K562 (cell line): ENCODE data around the gene ST6GALNAC6. TPM values are rescaled to one million over a fixed set of nuclear protein-coding genes. Genes with fewer than 3 reads are reported as not detected.

Source experiments
- ATF6 ChIP-seq: sonication (generic); formaldehyde crosslinking; IDR thresholded peaks from 2 replicates; pipeline ENCODE4 v1.4.0; 2020; ENCODE audit warnings: mild to moderate bottlenecking, missing genetic modification reagents
- CHD2 ChIP-seq: IDR thresholded peaks from 2 replicates; pipeline ENCODE4 v1.6.1; 2011; ENCODE audit warnings: low read depth, low read length
- E2F6 ChIP-seq, 2 experiments: IDR thresholded peaks; 2 replicates each; pipeline ENCODE4 v1.6.1; 2011; ENCODE audit warnings: borderline replicate concordance in 1 of 2, control low read depth in 1 of 2, low read depth in 1 of 2, low read length in 1 of 2, mild to moderate bottlenecking in 1 of 2, mixed read lengths in 1 of 2, moderate library complexity in 1 of 2; ENCODE audit not compliant: insufficient read depth in 1 of 2, insufficient read length in 1 of 2, poor library complexity in 1 of 2, severe bottlenecking in 1 of 2; ENCODE audit errors: extremely low read depth in 1 of 2
- FOS ChIP-seq: IDR thresholded peaks from 3 replicates; pipeline ENCODE4 v1.6.1; 2011; ENCODE audit not compliant: insufficient read length; ENCODE audit errors: extremely low read depth
- HDAC1 ChIP-seq, 2 experiments: fragments of 450-650 bp; IDR thresholded peaks; 2 replicates each; pipeline ENCODE4 v1.6.1; 2016 to 2017; ENCODE audit warnings: inconsistent platforms in 1 of 2, mild to moderate bottlenecking in 1 of 2, moderate library complexity in 1 of 2
- JUN ChIP-seq, 2 experiments: sonication (generic) in 1 of 2; formaldehyde crosslinking in 1 of 2; IDR thresholded peaks; 2 replicates each; pipeline versions ENCODE4 v1.6.1 to v1.8.0; 2012 to 2022; ENCODE audit warnings: borderline replicate concordance in 2 of 2, mild to moderate bottlenecking in 2 of 2, improper control_type of control experiment in 1 of 2, low read depth in 1 of 2, low read length in 1 of 2, missing genetic modification reagents in 1 of 2
- KDM2B ChIP-seq: fragments of 250-450 bp; sonication (Bioruptor Pico); IDR thresholded peaks from 2 replicates; pipeline ENCODE4 v1.8.0; 2021; ENCODE audit warnings: mild to moderate bottlenecking, moderate library complexity
- KLF10 ChIP-seq: fragments of 250-450 bp; sonication (Bioruptor Pico); IDR thresholded peaks from 2 replicates; pipeline ENCODE4 v1.6.1; 2021; ENCODE audit warnings: matching md5 sums
- MBD2 ChIP-seq: sonication (generic); IDR thresholded peaks from 2 replicates; pipeline ENCODE4 v1.6.1; 2016; ENCODE audit warnings: low read depth, borderline replicate concordance
- NR1H2 ChIP-seq: sonication (generic); formaldehyde crosslinking; IDR thresholded peaks from 2 replicates; pipeline ENCODE4 v1.4.0; 2020; ENCODE audit warnings: mild to moderate bottlenecking, missing genetic modification reagents
- PATZ1 ChIP-seq: fragments of 250-450 bp; sonication (Bioruptor Pico); IDR thresholded peaks from 2 replicates; pipeline ENCODE4 v1.5.0; 2020; ENCODE audit warnings: mild to moderate bottlenecking, borderline replicate concordance
- RBFOX2 ChIP-seq: fragments of 200-400 bp; formaldehyde crosslinking; IDR thresholded peaks from 2 replicates; pipeline ENCODE4 v1.6.1; 2017; ENCODE audit warnings: low read depth, mild to moderate bottlenecking, low read length, moderate library complexity
- RBM14 ChIP-seq: fragments of 200-400 bp; formaldehyde crosslinking; IDR thresholded peaks from 2 replicates; pipeline ENCODE4 v1.6.1; 2018; ENCODE audit warnings: low read depth, mild to moderate bottlenecking, low read length, moderate library complexity, borderline replicate concordance; ENCODE audit not compliant: insufficient read depth
- RFX7 ChIP-seq: fragments of 250-450 bp; sonication (Bioruptor Pico); IDR thresholded peaks from 2 replicates; pipeline ENCODE4 v1.5.1; 2021; ENCODE audit warnings: mild to moderate bottlenecking
- THRB ChIP-seq: fragments of 450-650 bp; formaldehyde crosslinking; conservative IDR thresholded peaks from 2 replicates; pipeline ENCODE4 v1.4.0; 2022; ENCODE audit warnings: mild to moderate bottlenecking, missing genetic modification characterization
- YY1 ChIP-seq, 3 experiments: IDR thresholded peaks; 2 replicates each; pipeline ENCODE4 v1.6.1; 2011; ENCODE audit warnings: low read length in 2 of 3, mild to moderate bottlenecking in 2 of 3, moderate library complexity in 2 of 3, borderline replicate concordance in 1 of 3, control low read depth in 1 of 3, low read depth in 1 of 3; ENCODE audit not compliant: insufficient read depth in 3 of 3, insufficient replicate concordance in 2 of 3, control insufficient read depth in 1 of 3, insufficient read length in 1 of 3; ENCODE audit errors: extremely low read depth in 1 of 3
- ZNF174 ChIP-seq: fragments of 250-450 bp; sonication (Bioruptor Pico); IDR thresholded peaks from 2 replicates; pipeline ENCODE4 v1.4.0; 2020; ENCODE audit warnings: mild to moderate bottlenecking
- polyA plus RNA-seq, 8 experiments: library from polyadenylated mRNA; depleted of rRNA in 4 of 8; stranded (reverse) in 5 of 8; unstranded in 3 of 8; fragments of >200 nt; fragmentation: Nextera tagmentation in 2 of 8; fragmentation: Illumina TruSeq in 1 of 8; extraction: Ambion mirVana in 2 of 8; extraction: Trizol in 1 of 8; gene quantifications; 2 replicates each; pipeline versions ENCODE4 v1.2.1 to v1.2.3, GENCODE V29; 2011 to 2014; ENCODE audit warnings: inconsistent platforms in 1 of 8, missing spikeins in 1 of 8
- total RNA-seq, 7 experiments: library from RNA; depleted of rRNA in 6 of 7; stranded (reverse); fragments of >200 nt in 6 of 7; fragmentation: Illumina TruSeq in 2 of 7; extraction: Trizol in 2 of 7; gene quantifications; 2 replicates each; pipeline versions ENCODE4 v1.2.1 to v1.2.3, GENCODE V29; 2011 to 2021; ENCODE audit warnings: low replicate concordance in 1 of 7

Gene ST6GALNAC6
- total and polyA plus RNA-seq, 9 of the 15 experiments (the other 6 are each of a cell fraction or from before 2014, with no cell fraction given): 0.13 to 23.0 (median 14.5) TPM

- TF ChIP-seq E2F6 (IDR thresholded peaks at IDR 0.05; ENCODE audit: borderline replicate concordance in 1 of 2, extremely low read depth in 1 of 2, insufficient read depth in 1 of 2, insufficient read length in 1 of 2, low read depth in 1 of 2, low read length in 1 of 2, poor library complexity in 1 of 2, severe bottlenecking in 1 of 2): peak in 1 of 2 experiments; percentile 67
- peak; percentile 73; the same call in 1 of the 2 replicates for TF ChIP-seq MBD2
- 0 out of 2 replicates have a peak, but pooled peaks have one; percentile 50 for TF ChIP-seq RBM14
- TF ChIP-seq THRB (CRISPR knock-in tag): 0 out of 2 replicates have a peak, but pooled peaks have one; percentile 2
- peak; percentile 65 for TF ChIP-seq CHD2
- peak in 1 of 3 experiments; percentile 26 for TF ChIP-seq YY1 (IDR thresholded peaks at IDR 0.05; ENCODE audit: borderline replicate concordance in 1 of 3, control insufficient read depth in 1 of 3, extremely low read depth in 1 of 3, insufficient read depth in 3 of 3, insufficient read length in 1 of 3, insufficient replicate concordance in 2 of 3, low read depth in 1 of 3, low read length in 2 of 3)
- TF ChIP-seq PATZ1 (CRISPR knock-in tag): 0 out of 2 replicates have a peak, but pooled peaks have one; percentile 21
- TF ChIP-seq ATF6: 0 out of 2 replicates have a peak, but pooled peaks have one; percentile 60
- TF ChIP-seq JUN (IDR thresholded peaks at IDR 0.05; ENCODE audit: borderline replicate concordance, low read depth, low read length): no peak
- TF ChIP-seq JUN (CRISPR knock-in tag; IDR thresholded peaks at IDR 0.05; ENCODE audit: borderline replicate concordance): 0 out of 2 replicates have a peak, but pooled peaks have one; percentile 60
- 0 out of 2 replicates have a peak, but pooled peaks have one; percentile 8 for TF ChIP-seq KDM2B (CRISPR knock-in tag)
- peak; percentile 86 for TF ChIP-seq FOS
- peak; percentile 45; the same call in 1 of the 2 replicates for TF ChIP-seq RFX7 (CRISPR knock-in tag)
- peak in 1 of 2 experiments; percentile 44; a peak in 1 of 4 replicates for TF ChIP-seq HDAC1 (IDR thresholded peaks at IDR 0.05)
- TF ChIP-seq RBFOX2: peak; percentile 68
- TF ChIP-seq NR1H2 (CRISPR knock-in tag): 0 out of 2 replicates have a peak, but pooled peaks have one; percentile 79
- TF ChIP-seq ZNF174 (CRISPR knock-in tag): no peak
- peak; percentile 54; the same call in 1 of the 2 replicates for TF ChIP-seq KLF10 (CRISPR knock-in tag)
Observed at GRCh38 chr9:127930231-127931091, 31.1 kb upstream of the ST6GALNAC6 start, which contains the start of gene PIP5KL1 (continued).
